SK-N-MC (cell line): ENCODE measurements around the gene ADARB2.

Source experiments
- EZH2 ChIP-seq: fragments of 200-600 bp; sonication (generic); IDR thresholded peaks from one replicate; pipeline ENCODE4 v1.6.1; 2017; ENCODE audit warnings: antibody characterized with exemption
- FOXP2 ChIP-seq: optimal IDR thresholded peaks from 2 replicates; pipeline ENCODE3; 2011; ENCODE audit warnings: mild to moderate bottlenecking, moderate library complexity; ENCODE audit not compliant: insufficient read depth; ENCODE audit errors: extremely low read length, control extremely low read depth
- POLR2AphosphoS5 ChIP-seq: IDR thresholded peaks from 2 replicates; pipeline ENCODE4 v1.6.1; 2012; ENCODE audit warnings: mild to moderate bottlenecking, low read depth, low read length, borderline replicate concordance

- no peak for TF ChIP-seq EZH2
- no peak for TF ChIP-seq POLR2AphosphoS5
- TF ChIP-seq FOXP2: no peak
Measured at GRCh38 chr10:1251769-1252168, 485.6 kb downstream of the ADARB2 start.
